Upper lobe of left lung (tissue), 6 donors: ENCODE data around the gene OLFM1. TPM values are rescaled to one million over a fixed set of nuclear protein-coding genes. Genes with fewer than 3 reads are reported as not detected.
"Not testable (repeated sequence)": the region's sequence is repeated elsewhere in the genome, so short reads cannot be mapped to it uniquely, and the experiment has no call there.

ENCODE experiments used
- ATAC-seq, 2 donors: fragments of 200-7000 bp; cut with Tn5 transposase; one replicate each; pipeline ENCODE4 v1.9.1; 2022; ENCODE audit warnings: mild to moderate bottlenecking in 2 of 2, moderate library complexity in 2 of 2; ENCODE audit not compliant: low FRiP score in 2 of 2
- DNase-seq, 2 donors: peaks; one replicate each; pipeline ENCODE4 v3.0.0-alpha.2; 2019 to 2020
- H3K27ac ChIP-seq, 4 donors: fragments of 200-600 bp; sonication (generic); one replicate each; pipeline ENCODE4 v1.5.1; 2016 to 2019
- H3K27me3 ChIP-seq, 4 donors: fragments of 200-600 bp; sonication (generic); one replicate each; pipeline ENCODE4 v1.5.1; 2017 to 2019
- H3K36me3 ChIP-seq, 4 donors: fragments of 200-600 bp; sonication (generic); one replicate each; pipeline ENCODE4 v1.5.1; 2016 to 2019
- H3K4me1 ChIP-seq, 4 donors: fragments of 200-600 bp; sonication (generic); one replicate each; pipeline ENCODE4 v1.5.1; 2018 to 2019
- H3K4me3 ChIP-seq, 4 donors: fragments of 200-600 bp; sonication (generic); one replicate each; pipeline ENCODE4 v1.5.1; 2017 to 2019; ENCODE audit warnings: mild to moderate bottlenecking in 2 of 4, moderate library complexity in 1 of 4
- H3K9me3 ChIP-seq, 4 donors: fragments of 200-600 bp; sonication (generic); one replicate each; pipeline ENCODE4 v1.5.1; 2018 to 2019
- CTCF ChIP-seq, 6 experiments: fragments of 450-650 bp in 4 of 6; fragments of 200-600 bp in 2 of 6; sonication (generic) in 2 of 6; IDR thresholded peaks; one replicate each; pipeline ENCODE4 v1.5.1; 2016 to 2019; ENCODE audit warnings: antibody characterized with exemption in 6 of 6
- EP300 ChIP-seq, 4 donors: sonication (generic); formaldehyde crosslinking; IDR thresholded peaks; one replicate each; pipeline ENCODE4 v1.5.1; 2017; ENCODE audit warnings: antibody characterized with exemption in 4 of 4, control low read depth in 2 of 4
- POLR2A ChIP-seq, 4 donors: fragments of 450-650 bp; IDR thresholded peaks; one replicate each; pipeline ENCODE4 v1.5.1; 2016 to 2017; ENCODE audit warnings: antibody characterized with exemption in 4 of 4, mild to moderate bottlenecking in 2 of 4
- POLR2AphosphoS5 ChIP-seq, 2 donors: sonication (generic); formaldehyde crosslinking; IDR thresholded peaks; one replicate each; pipeline ENCODE4 v1.5.1; 2017; ENCODE audit warnings: antibody characterized with exemption in 2 of 2
- WGBS, 2 donors: methylation state at CpG; one replicate each; pipeline ENCODE4 v1.1.5; 2017 to 2018; 5-methylcytosine and 5-hydroxymethylcytosine counted together
- total RNA-seq, 6 donors: library from RNA; depleted of rRNA in 4 of 6; stranded (reverse); fragments of >200 nt in 4 of 6; gene quantifications; one replicate each; pipeline versions ENCODE4 v1.1.0 to v1.2.1, GENCODE V29; 2016 to 2021
- donor health status: DM: no; HTN: no; CAD: no; lungs with moderate emphysema.
- donor health status: DM: no; HTN: yes; CAD: no; lungs with severe emphysema.

The OLFM1 gene
- total RNA-seq, 6 donors from 2014 or later = 3.1 to 47.9 (median 18.5) TPM

GRCh38 chr9:135110416-135110815 lies 22.9 kb downstream of the OLFM1 start:
- TF ChIP-seq POLR2A (IDR thresholded peaks at IDR 0.05) (no peak), CTCF (IDR thresholded peaks at IDR 0.05) (no peak), EP300 (IDR thresholded peaks at IDR 0.05) (no peak), POLR2AphosphoS5 (IDR thresholded peaks at IDR 0.05) (no peak)
- Histone ChIP-seq H3K36me3 (no peaks in the 10 kb centered on the region), H3K27ac (no peak overlapping the region), H3K9me3 (no peaks in the 10 kb centered on the region), H3K27me3 (no peaks in the 10 kb centered on the region), H3K4me3 (no peak overlapping the region), H3K4me1 (no peaks in the 10 kb centered on the region)
- WGBS, 2 donors = 55 to 59% methylated on average over 13 to 14 of the region's 14 CpGs
- DNase-seq (no peak), ATAC-seq (no peak)

- WGBS, 2 donors = 73 to 80% methylated on average over 10 to 12 of the region's 12 CpGs
- H3K4me3 ChIP-seq, H3K4me1 ChIP-seq, H3K36me3 ChIP-seq, H3K27ac ChIP-seq, H3K27me3 ChIP-seq, DNase-seq, ATAC-seq, H3K9me3 ChIP-seq: not testable (repeated sequence)
Measured at GRCh38 chr9:135111600-135111999, 24.1 kb downstream of the OLFM1 start.

DNA sequence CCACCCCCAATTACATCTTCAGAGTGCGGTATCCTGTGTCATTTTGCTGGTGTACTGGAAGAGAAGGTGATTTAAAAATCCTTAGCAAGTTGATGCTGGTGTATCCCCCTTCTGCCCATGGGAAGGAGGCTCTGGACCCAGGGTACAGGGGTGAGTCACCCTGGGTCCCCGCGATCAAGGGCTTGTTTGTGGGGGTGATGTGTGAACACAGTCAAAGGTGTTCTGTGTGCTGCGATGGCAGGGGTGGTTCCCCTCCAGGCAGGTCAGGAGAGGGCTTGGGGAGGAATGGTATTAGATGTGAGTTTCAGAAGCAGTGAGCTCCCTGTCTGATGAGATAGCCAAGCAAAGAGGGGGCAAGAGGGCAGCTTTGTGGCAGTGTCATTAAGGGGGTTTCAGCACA lies 28.9 kb downstream of the OLFM1 start:
- no peaks in the 10 kb centered on the region for H3K36me3 ChIP-seq
- WGBS, 2 donors = 87 to 88% methylated on average over 2 to 4 of the region's 4 CpGs
- DNase-seq = no peak
- no peak overlapping the region for H3K27ac ChIP-seq
- no peak for TF ChIP-seq POLR2AphosphoS5 (IDR thresholded peaks at IDR 0.05)
- H3K4me1 ChIP-seq = no peaks in the 10 kb centered on the region
- H3K27me3 ChIP-seq = no peaks in the 10 kb centered on the region
- ATAC-seq = no peak
- H3K4me3 ChIP-seq = no peak overlapping the region
- H3K9me3 ChIP-seq = no peaks in the 10 kb centered on the region

- no peaks in the 10 kb centered on the region for H3K36me3 ChIP-seq
- no peak overlapping the region for H3K27ac ChIP-seq
- ATAC-seq = no peak
- TF ChIP-seq CTCF (IDR thresholded peaks at IDR 0.05) (no peak), POLR2A (IDR thresholded peaks at IDR 0.05) (no peak), POLR2AphosphoS5 (IDR thresholded peaks at IDR 0.05) (no peak), EP300 (IDR thresholded peaks at IDR 0.05) (no peak)
- H3K4me1 ChIP-seq = no peaks in the 10 kb centered on the region
- H3K4me3 ChIP-seq = no peak overlapping the region
- no peaks in the 10 kb centered on the region for H3K27me3 ChIP-seq
- 83 to 86% methylated on average over 9 of the region's 9 CpGs for WGBS, 2 donors
- no peaks in the 10 kb centered on the region for H3K9me3 ChIP-seq
- no peak for DNase-seq
Measured at GRCh38 chr9:135116881-135117280, 29.4 kb downstream of the OLFM1 start.

GRCh38 chr9:135117281-135117680 lies 29.8 kb downstream of the OLFM1 start:
- Histone ChIP-seq H3K9me3 (no peaks in the 10 kb centered on the region), H3K4me1 (no peaks in the 10 kb centered on the region), H3K27me3 (no peaks in the 10 kb centered on the region), H3K4me3 (no peak overlapping the region), H3K36me3 (no peaks in the 10 kb centered on the region), H3K27ac (no peak overlapping the region)
- DNase-seq (no peak), ATAC-seq (no peak)
- 70% methylated on average over 7 to 8 of the region's 12 CpGs for WGBS, 2 donors
- no peak for TF ChIP-seq POLR2AphosphoS5 (IDR thresholded peaks at IDR 0.05)
- TF ChIP-seq EP300 (IDR thresholded peaks at IDR 0.05) = no peak
- TF ChIP-seq POLR2A (IDR thresholded peaks at IDR 0.05) = no peak
- no peak for TF ChIP-seq CTCF (IDR thresholded peaks at IDR 0.05)

DNA sequence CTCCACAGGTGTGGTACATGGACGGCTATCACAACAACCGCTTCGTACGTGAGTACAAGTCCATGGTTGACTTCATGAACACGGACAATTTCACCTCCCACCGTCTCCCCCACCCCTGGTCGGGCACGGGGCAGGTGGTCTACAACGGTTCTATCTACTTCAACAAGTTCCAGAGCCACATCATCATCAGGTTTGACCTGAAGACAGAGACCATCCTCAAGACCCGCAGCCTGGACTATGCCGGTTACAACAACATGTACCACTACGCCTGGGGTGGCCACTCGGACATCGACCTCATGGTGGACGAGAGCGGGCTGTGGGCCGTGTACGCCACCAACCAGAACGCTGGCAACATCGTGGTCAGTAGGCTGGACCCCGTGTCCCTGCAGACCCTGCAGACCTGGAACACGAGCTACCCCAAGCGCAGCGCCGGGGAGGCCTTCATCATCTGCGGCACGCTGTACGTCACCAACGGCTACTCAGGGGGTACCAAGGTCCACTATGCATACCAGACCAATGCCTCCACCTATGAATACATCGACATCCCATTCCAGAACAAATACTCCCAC lies 32.1 kb downstream of the OLFM1 start:
- no peaks in the 10 kb centered on the region for H3K4me1 ChIP-seq
- H3K9me3 ChIP-seq = no peaks in the 10 kb centered on the region
- DNase-seq = no peak
- no peak for TF ChIP-seq EP300 (IDR thresholded peaks at IDR 0.05)
- no peak for TF ChIP-seq CTCF (IDR thresholded peaks at IDR 0.05)
- no peak for TF ChIP-seq POLR2A (IDR thresholded peaks at IDR 0.05)
- no peak for TF ChIP-seq POLR2AphosphoS5 (IDR thresholded peaks at IDR 0.05)
- H3K27ac ChIP-seq = no peak overlapping the region
- H3K4me3 ChIP-seq = no peak overlapping the region
- no peaks in the 10 kb centered on the region for H3K36me3 ChIP-seq
- no peaks in the 10 kb centered on the region for H3K27me3 ChIP-seq
- WGBS, 2 donors = 96 to 98% methylated on average over 28 to 30 of the region's 30 CpGs
- no peak for ATAC-seq
